Progenitor cell of endocrine pancreas (in vitro differentiated cells): ENCODE data around the gene PRMT2. TPM values are rescaled to one million over a fixed set of nuclear protein-coding genes. Genes with fewer than 3 reads are reported as not detected.

Experiments used
- DNase-seq: peaks from one replicate; pipeline ENCODE4 v3.0.0; 2021; ENCODE audit warnings: low spot score; ENCODE audit not compliant: unreplicated experiment
- H3K27ac Mint-ChIP-seq: 2 replicates; pipeline ENCODE4 v1.8.0; 2021; ENCODE audit warnings: mild to moderate bottlenecking, moderate library complexity, mixed read lengths
- H3K27me3 Mint-ChIP-seq: 2 replicates; pipeline ENCODE4 v1.8.0; 2021; ENCODE audit warnings: mixed read lengths
- H3K36me3 Mint-ChIP-seq: 2 replicates; pipeline ENCODE4 v1.8.0; 2022; ENCODE audit warnings: mixed read lengths; ENCODE audit not compliant: insufficient read depth
- H3K4me1 Mint-ChIP-seq: 2 replicates; pipeline ENCODE4 v1.8.0; 2021; ENCODE audit warnings: low read depth, mixed read lengths
- H3K4me3 Mint-ChIP-seq: 2 replicates; pipeline ENCODE4 v1.8.0; 2021; ENCODE audit warnings: low read depth, mild to moderate bottlenecking, moderate library complexity, mixed read lengths
- H3K9me3 Mint-ChIP-seq: 2 replicates; pipeline ENCODE4 v1.8.0; 2021; ENCODE audit warnings: low read depth, mixed read lengths
- total RNA-seq: library from RNA; stranded (reverse); gene quantifications from 2 replicates; pipeline ENCODE4 v1.2.1, GENCODE V29; 2021
- TF ChIP-seq, protein P1 (sequence below): fragments of 200-600 bp; sonication (generic); IDR thresholded peaks from one replicate; pipeline ENCODE4 v1.5.0; 2021; ENCODE audit warnings: antibody characterized with exemption, mild to moderate bottlenecking; ENCODE audit not compliant: unreplicated experiment

Gene PRMT2
- total RNA-seq, 1 donor from 2014 or later, result 94.1 TPM

DNA sequence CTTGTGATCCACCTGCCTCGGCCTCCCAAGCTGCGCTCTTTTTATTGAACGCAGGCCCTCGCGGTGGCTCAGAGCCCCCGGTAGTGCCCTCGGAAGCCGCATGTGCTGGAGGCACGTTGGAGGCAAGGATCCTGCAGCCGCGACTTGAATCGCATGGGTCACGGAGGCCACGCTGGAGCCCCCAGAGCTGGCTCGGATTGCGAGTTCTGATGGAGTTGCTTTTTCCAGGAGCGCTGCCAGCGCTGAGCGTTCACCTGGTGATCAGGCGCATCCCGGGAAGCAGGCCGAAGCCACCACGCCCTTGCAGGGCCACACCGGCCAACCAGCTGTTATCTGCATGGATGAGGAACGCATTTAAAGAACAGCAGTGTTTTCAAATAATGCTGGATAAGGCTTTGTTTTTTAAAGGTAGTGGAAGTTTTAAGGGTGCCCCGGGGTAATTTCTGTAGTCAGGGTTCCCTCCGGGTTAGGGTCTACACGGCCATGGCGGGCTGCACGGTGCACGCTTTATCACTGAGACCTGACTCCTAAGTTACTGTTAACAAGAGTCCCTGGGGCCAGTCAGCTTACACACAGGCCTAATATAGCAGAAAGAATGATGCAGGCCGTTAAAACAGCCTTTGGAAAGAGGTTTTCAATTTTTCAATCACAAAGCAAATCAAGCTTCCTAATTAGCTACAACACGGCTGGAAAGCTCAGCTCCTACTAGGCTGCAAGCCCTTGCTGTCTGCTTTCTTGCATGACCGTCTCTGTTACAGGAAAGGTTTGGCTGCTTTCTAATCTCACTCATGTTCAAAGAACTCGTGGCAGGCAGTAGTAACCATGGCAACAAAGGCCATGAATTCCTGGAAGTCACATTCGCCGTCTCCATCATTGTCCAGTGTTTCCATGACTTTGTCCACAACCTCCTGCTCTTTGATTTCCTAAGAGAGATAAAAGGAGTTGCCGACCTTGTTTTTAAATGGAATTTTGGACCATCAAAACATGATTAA is 36.6 kb upstream of the PRMT2 start:
- H3K36me3 Mint-ChIP-seq, result no peaks in the 10 kb centered on the region
- no peak for DNase-seq
- peaks cover 3% of the 10 kb centered on the region for H3K27me3 Mint-ChIP-seq
- TF ChIP-seq, protein P1, sequence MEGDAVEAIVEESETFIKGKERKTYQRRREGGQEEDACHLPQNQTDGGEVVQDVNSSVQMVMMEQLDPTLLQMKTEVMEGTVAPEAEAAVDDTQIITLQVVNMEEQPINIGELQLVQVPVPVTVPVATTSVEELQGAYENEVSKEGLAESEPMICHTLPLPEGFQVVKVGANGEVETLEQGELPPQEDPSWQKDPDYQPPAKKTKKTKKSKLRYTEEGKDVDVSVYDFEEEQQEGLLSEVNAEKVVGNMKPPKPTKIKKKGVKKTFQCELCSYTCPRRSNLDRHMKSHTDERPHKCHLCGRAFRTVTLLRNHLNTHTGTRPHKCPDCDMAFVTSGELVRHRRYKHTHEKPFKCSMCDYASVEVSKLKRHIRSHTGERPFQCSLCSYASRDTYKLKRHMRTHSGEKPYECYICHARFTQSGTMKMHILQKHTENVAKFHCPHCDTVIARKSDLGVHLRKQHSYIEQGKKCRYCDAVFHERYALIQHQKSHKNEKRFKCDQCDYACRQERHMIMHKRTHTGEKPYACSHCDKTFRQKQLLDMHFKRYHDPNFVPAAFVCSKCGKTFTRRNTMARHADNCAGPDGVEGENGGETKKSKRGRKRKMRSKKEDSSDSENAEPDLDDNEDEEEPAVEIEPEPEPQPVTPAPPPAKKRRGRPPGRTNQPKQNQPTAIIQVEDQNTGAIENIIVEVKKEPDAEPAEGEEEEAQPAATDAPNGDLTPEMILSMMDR, result no peak
- peaks cover 18% of the 10 kb centered on the region for H3K4me1 Mint-ChIP-seq
- H3K9me3 Mint-ChIP-seq, result no peaks in the 10 kb centered on the region
- no peak overlapping the region for H3K4me3 Mint-ChIP-seq
- peak overlapping the region; percentile 45 for H3K27ac Mint-ChIP-seq

DNA sequence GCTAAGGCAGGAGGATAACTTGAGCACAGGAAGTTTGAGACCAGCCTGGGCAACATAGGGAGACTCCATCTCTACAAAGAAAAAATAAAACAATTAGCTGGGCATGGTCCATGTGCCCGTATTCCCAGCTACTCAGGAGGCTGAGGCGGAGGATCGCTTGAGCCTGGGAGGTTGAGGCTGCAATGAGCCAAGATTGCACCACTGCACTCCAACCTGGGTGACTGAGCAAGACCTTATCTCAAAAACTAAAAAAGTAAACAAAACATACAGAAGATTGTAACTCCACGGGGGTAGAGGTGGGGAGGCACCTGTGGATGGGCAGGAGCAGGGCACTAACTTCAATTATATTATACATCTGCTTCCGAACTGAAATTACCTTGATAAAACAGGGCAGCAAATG is 35.2 kb upstream of the PRMT2 start:
- no peaks in the 10 kb centered on the region for H3K9me3 Mint-ChIP-seq
- H3K36me3 Mint-ChIP-seq, result no peaks in the 10 kb centered on the region
- TF ChIP-seq, protein P1, result no peak
- peaks cover 26% of the 10 kb centered on the region for H3K4me1 Mint-ChIP-seq
- no peak for DNase-seq
- H3K27me3 Mint-ChIP-seq, result peaks cover 3% of the 10 kb centered on the region
- no peak overlapping the region for H3K27ac Mint-ChIP-seq
- no peak overlapping the region for H3K4me3 Mint-ChIP-seq

DNA sequence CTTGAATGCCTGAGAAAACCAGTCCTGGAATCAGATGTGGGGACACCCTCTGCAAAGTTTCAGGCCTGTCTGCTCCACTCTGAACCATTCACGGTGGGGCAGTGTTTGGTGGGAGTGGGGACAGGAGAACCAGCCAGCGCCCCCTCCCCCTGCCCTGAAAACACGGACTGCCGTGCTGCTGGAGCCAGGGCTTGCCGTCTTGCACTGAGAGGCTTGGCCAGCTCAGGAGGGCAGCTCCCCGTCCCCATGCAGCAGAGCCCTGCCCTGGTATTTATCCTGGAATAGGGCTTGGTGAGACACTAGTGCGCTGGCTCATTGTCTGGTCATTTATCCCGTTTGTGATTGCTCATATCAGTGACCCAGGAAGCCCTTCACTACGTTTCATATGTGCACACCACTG is 34.5 kb upstream of the PRMT2 start:
- Mint-ChIP-seq H3K4me3 (no peak overlapping the region), H3K27ac (no peak overlapping the region), H3K36me3 (no peaks in the 10 kb centered on the region), H3K9me3 (no peaks in the 10 kb centered on the region), H3K4me1 (peaks cover 28% of the 10 kb centered on the region), H3K27me3 (peaks cover 3% of the 10 kb centered on the region)
- DNase-seq, result no peak
- TF ChIP-seq, protein P1, result no peak

DNA sequence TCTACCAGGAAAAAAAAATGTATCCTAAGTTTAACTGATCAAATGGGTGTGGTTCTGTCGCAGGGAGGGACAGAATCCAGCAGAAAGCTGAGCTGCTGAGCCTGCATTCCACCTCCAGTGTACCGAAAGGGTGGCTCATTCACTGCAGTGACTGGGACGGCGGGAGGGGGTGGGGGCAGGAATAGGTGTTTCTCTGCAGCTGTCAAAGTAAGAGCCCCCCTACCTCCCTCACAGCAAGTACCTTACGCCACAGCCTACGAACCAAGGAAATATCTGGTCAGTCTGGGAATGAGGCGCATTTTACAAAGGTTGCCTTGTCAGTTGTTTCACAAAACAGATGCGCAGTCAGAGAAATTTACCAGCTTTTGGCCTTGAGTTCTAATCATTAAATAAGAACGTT is 32.2 kb upstream of the PRMT2 start:
- no peak overlapping the region for H3K27ac Mint-ChIP-seq
- H3K4me1 Mint-ChIP-seq, result peaks cover 28% of the 10 kb centered on the region
- no peak overlapping the region for H3K4me3 Mint-ChIP-seq
- TF ChIP-seq, protein P1, result no peak
- no peak for DNase-seq
- no peaks in the 10 kb centered on the region for H3K36me3 Mint-ChIP-seq
- no peaks in the 10 kb centered on the region for H3K9me3 Mint-ChIP-seq
- peaks cover 7% of the 10 kb centered on the region for H3K27me3 Mint-ChIP-seq

DNA sequence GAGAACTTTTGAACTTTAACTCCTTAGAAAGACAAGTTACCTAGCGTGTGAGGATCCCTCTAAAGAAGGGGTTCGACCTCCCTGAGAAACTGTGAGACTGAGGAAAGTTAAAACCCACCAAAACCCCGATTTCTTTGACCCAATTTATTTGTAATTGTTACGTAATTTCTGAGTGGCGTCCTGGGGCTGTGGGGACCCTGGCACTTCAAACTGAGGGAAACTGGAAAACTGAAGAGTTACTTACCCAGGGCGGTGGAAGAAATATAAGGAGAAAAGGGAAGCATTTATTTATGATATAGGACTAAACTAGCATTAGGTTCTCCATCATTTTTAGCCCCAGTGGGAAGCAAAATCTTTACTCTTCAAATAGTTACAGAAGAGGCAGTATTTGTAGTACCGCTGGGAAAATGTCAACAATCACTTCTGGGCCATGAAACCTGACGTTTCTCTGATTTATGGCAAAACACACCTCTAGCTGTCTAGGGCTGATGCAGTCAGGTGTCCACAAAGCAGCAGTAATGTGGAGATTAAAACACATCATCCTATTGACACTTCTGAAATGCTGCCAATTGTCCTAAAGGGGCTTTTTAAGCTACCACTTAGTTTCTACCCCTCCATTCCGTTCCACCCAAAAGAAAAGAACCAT is 31.0 kb upstream of the PRMT2 start:
- H3K27me3 Mint-ChIP-seq, result peaks cover 8% of the 10 kb centered on the region
- TF ChIP-seq, protein P1, result no peak
- no peaks in the 10 kb centered on the region for H3K9me3 Mint-ChIP-seq
- peak overlapping the region; percentile 81 for H3K27ac Mint-ChIP-seq
- no peaks in the 10 kb centered on the region for H3K36me3 Mint-ChIP-seq
- no peak for DNase-seq
- H3K4me3 Mint-ChIP-seq, result no peak overlapping the region
- peaks cover 24% of the 10 kb centered on the region for H3K4me1 Mint-ChIP-seq
